Upper lobe of right lung (tissue), 1 donor: ENCODE measurements around the gene NT5DC3. TPM values are rescaled to one million over a fixed set of nuclear protein-coding genes. Genes with fewer than 3 reads are reported as not detected.

Experiments
- ATAC-seq: fragments of 200-7000 bp; cut with Tn5 transposase; one replicate; pipeline ENCODE4 v1.9.1; 2020; ENCODE audit warnings: mild to moderate bottlenecking, moderate library complexity
- DNase-seq: peaks from one replicate; pipeline ENCODE4 v3.0.0-alpha.2; 2020
- H3K27ac ChIP-seq: fragments of 200-600 bp; one replicate; pipeline ENCODE4 v1.8.0; 2022
- H3K27me3 ChIP-seq: fragments of 200-600 bp; one replicate; pipeline ENCODE4 v1.8.0; 2022; ENCODE audit warnings: mild to moderate bottlenecking
- H3K36me3 ChIP-seq: fragments of 200-600 bp; one replicate; pipeline ENCODE4 v1.8.0; 2022
- H3K4me1 ChIP-seq: fragments of 200-600 bp; one replicate; pipeline ENCODE4 v1.8.0; 2022
- H3K4me3 ChIP-seq: fragments of 200-600 bp; one replicate; pipeline ENCODE4 v1.8.0; 2022; ENCODE audit warnings: mild to moderate bottlenecking
- H3K9me3 ChIP-seq: fragments of 200-600 bp; one replicate; pipeline ENCODE4 v1.8.0; 2022
- CTCF ChIP-seq: fragments of 200-600 bp; IDR thresholded peaks from one replicate; pipeline ENCODE4 v1.8.0; 2022; ENCODE audit warnings: antibody characterized with exemption
- intact Hi-C: fragments of 100-400 bp; cut with DNase I; formaldehyde crosslinking; loops from one replicate; pipeline ENCODE4 v1.11.0; 2022
- total RNA-seq: library from RNA; stranded (reverse); fragmentation: NEBNext Ultra II Directional; extraction: Animal tissue kit (Norgen Biotek cat#: 25700); gene quantifications from one replicate; pipeline ENCODE4 v1.2.1, GENCODE V29; 2021
- donor health status: DM: no; HTN: yes; CAD: no; lungs with severe emphysema.

Gene NT5DC3
- total RNA-seq, 1 donor from 2014 or later: 6.5 TPM

- no peak for DNase-seq
- H3K4me3 ChIP-seq: no peak overlapping the region
- TF ChIP-seq CTCF: no peak
- intact Hi-C loops: no loop called here
- no peaks in the 10 kb centered on the region for H3K27me3 ChIP-seq
- no peaks in the 10 kb centered on the region for H3K36me3 ChIP-seq
- H3K4me1 ChIP-seq: no peaks in the 10 kb centered on the region
- H3K9me3 ChIP-seq: no peaks in the 10 kb centered on the region
- H3K27ac ChIP-seq: no peak overlapping the region
- no peak for ATAC-seq
Observed at GRCh38 chr12:103793046-103793445, 48.0 kb downstream of the NT5DC3 start.

- H3K4me1 ChIP-seq: no peaks in the 10 kb centered on the region
- no peak overlapping the region for H3K4me3 ChIP-seq
- H3K36me3 ChIP-seq: no peaks in the 10 kb centered on the region
- intact Hi-C loops: no loop called here
- TF ChIP-seq CTCF: no peak
- no peaks in the 10 kb centered on the region for H3K27me3 ChIP-seq
- ATAC-seq: no peak
- DNase-seq: no peak
- H3K9me3 ChIP-seq: no peaks in the 10 kb centered on the region
- no peak overlapping the region for H3K27ac ChIP-seq
Observed at GRCh38 chr12:103791350-103791920, 49.6 kb downstream of the NT5DC3 start.

GRCh38 chr12:103786201-103786600 lies 54.8 kb downstream of the NT5DC3 start:
- Histone ChIP-seq H3K27ac (no peak overlapping the region), H3K4me1 (no peaks in the 10 kb centered on the region), H3K9me3 (no peaks in the 10 kb centered on the region), H3K27me3 (no peaks in the 10 kb centered on the region), H3K36me3 (peaks cover 7% of the 10 kb centered on the region), H3K4me3 (no peak overlapping the region)
- DNase-seq (no peak), ATAC-seq (no peak)
- no peak for TF ChIP-seq CTCF
- intact Hi-C loops: no loop called here

GRCh38 chr12:103785243-103786031 lies 55.6 kb downstream of the NT5DC3 start:
- Histone ChIP-seq H3K9me3 (no peaks in the 10 kb centered on the region), H3K4me3 (no peak overlapping the region), H3K36me3 (peaks cover 7% of the 10 kb centered on the region), H3K4me1 (no peaks in the 10 kb centered on the region), H3K27me3 (no peaks in the 10 kb centered on the region), H3K27ac (no peak overlapping the region)
- no peak for TF ChIP-seq CTCF
- intact Hi-C loops: no loop called here
- DNase-seq: no peak
- no peak for ATAC-seq

GRCh38 chr12:103783744-103784664 lies 57.0 kb downstream of the NT5DC3 start:
- no peak overlapping the region for H3K4me3 ChIP-seq
- ATAC-seq (peak; percentile 41), DNase-seq (no peak)
- H3K4me1 ChIP-seq: no peaks in the 10 kb centered on the region
- no peaks in the 10 kb centered on the region for H3K9me3 ChIP-seq
- no peak for TF ChIP-seq CTCF
- H3K36me3 ChIP-seq: peaks cover 7% of the 10 kb centered on the region
- H3K27ac ChIP-seq: no peak overlapping the region
- no peaks in the 10 kb centered on the region for H3K27me3 ChIP-seq
- intact Hi-C loops: no loop called here
